Upper lobe of right lung (tissue), 1 donor: Measurements from ENCODE around the gene ZCCHC24. TPM values are rescaled to one million over a fixed set of nuclear protein-coding genes. Genes with fewer than 3 reads are reported as not detected.
A peak's percentile ranks its signal among the peaks of the same experiment; 100 is the strongest.

Experiments
- ATAC-seq: fragments of 200-7000 bp; cut with Tn5 transposase; one replicate; pipeline ENCODE4 v1.9.1; 2020; ENCODE audit warnings: mild to moderate bottlenecking, moderate library complexity
- DNase-seq: peaks from one replicate; pipeline ENCODE4 v3.0.0-alpha.2; 2020
- H3K27ac ChIP-seq: fragments of 200-600 bp; one replicate; pipeline ENCODE4 v1.8.0; 2022
- H3K27me3 ChIP-seq: fragments of 200-600 bp; one replicate; pipeline ENCODE4 v1.8.0; 2022; ENCODE audit warnings: mild to moderate bottlenecking
- H3K36me3 ChIP-seq: fragments of 200-600 bp; one replicate; pipeline ENCODE4 v1.8.0; 2022
- H3K4me1 ChIP-seq: fragments of 200-600 bp; one replicate; pipeline ENCODE4 v1.8.0; 2022
- H3K4me3 ChIP-seq: fragments of 200-600 bp; one replicate; pipeline ENCODE4 v1.8.0; 2022; ENCODE audit warnings: mild to moderate bottlenecking
- H3K9me3 ChIP-seq: fragments of 200-600 bp; one replicate; pipeline ENCODE4 v1.8.0; 2022
- CTCF ChIP-seq: fragments of 200-600 bp; IDR thresholded peaks from one replicate; pipeline ENCODE4 v1.8.0; 2022; ENCODE audit warnings: antibody characterized with exemption
- intact Hi-C: fragments of 100-400 bp; cut with DNase I; formaldehyde crosslinking; loops from one replicate; pipeline ENCODE4 v1.11.0; 2022
- total RNA-seq: library from RNA; stranded (reverse); fragmentation: NEBNext Ultra II Directional; extraction: Animal tissue kit (Norgen Biotek cat#: 25700); gene quantifications from one replicate; pipeline ENCODE4 v1.2.1, GENCODE V29; 2021
- donor health status: DM: no; HTN: yes; CAD: no; lungs with severe emphysema.

The ZCCHC24 gene
- total RNA-seq, 1 donor from 2014 or later, result 32.4 TPM

- Histone ChIP-seq H3K27me3 (no peaks in the 10 kb centered on the region), H3K9me3 (no peaks in the 10 kb centered on the region), H3K27ac (no peak overlapping the region), H3K36me3 (no peaks in the 10 kb centered on the region), H3K4me3 (no peak overlapping the region), H3K4me1 (no peaks in the 10 kb centered on the region)
- DNase-seq, result no peak
- ATAC-seq, result no peak
- TF ChIP-seq CTCF, result no peak
- intact Hi-C loops, result no loop called here
These were observed 31.2 kb upstream of the ZCCHC24 start for GRCh38 chr10:79476645-79477044.

- Histone ChIP-seq H3K4me1 (no peaks in the 10 kb centered on the region), H3K4me3 (no peak overlapping the region), H3K27me3 (no peaks in the 10 kb centered on the region), H3K9me3 (no peaks in the 10 kb centered on the region), H3K27ac (no peak overlapping the region), H3K36me3 (no peaks in the 10 kb centered on the region)
- intact Hi-C loops, result no loop called here
- DNase-seq (no peak), ATAC-seq (no peak)
- no peak for TF ChIP-seq CTCF
These were observed 30.5 kb upstream of the ZCCHC24 start for GRCh38 chr10:79475877-79476276.

GRCh38 chr10:79475119-79475653, 29.8 kb upstream of the ZCCHC24 start:
- Histone ChIP-seq H3K27me3 (no peaks in the 10 kb centered on the region), H3K9me3 (no peaks in the 10 kb centered on the region), H3K4me1 (no peaks in the 10 kb centered on the region), H3K36me3 (no peaks in the 10 kb centered on the region), H3K27ac (no peak overlapping the region), H3K4me3 (no peak overlapping the region)
- no peak for DNase-seq
- intact Hi-C loops, result no loop called here
- ATAC-seq, result no peak
- no peak for TF ChIP-seq CTCF

- Histone ChIP-seq H3K4me1 (no peaks in the 10 kb centered on the region), H3K4me3 (no peak overlapping the region), H3K9me3 (no peaks in the 10 kb centered on the region), H3K27ac (no peak overlapping the region), H3K27me3 (no peaks in the 10 kb centered on the region), H3K36me3 (no peaks in the 10 kb centered on the region)
- intact Hi-C loops, result no loop called here
- ATAC-seq, result peak; percentile 59
- no peak for DNase-seq
- TF ChIP-seq CTCF, result no peak
These were observed 28.2 kb upstream of the ZCCHC24 start for GRCh38 chr10:79473496-79474095.

- DNase-seq (no peak), ATAC-seq (no peak)
- Histone ChIP-seq H3K27me3 (no peaks in the 10 kb centered on the region), H3K27ac (no peak overlapping the region), H3K9me3 (no peaks in the 10 kb centered on the region), H3K4me3 (no peak overlapping the region), H3K36me3 (no peaks in the 10 kb centered on the region), H3K4me1 (peaks cover 4% of the 10 kb centered on the region)
- intact Hi-C loops, result no loop called here
- no peak for TF ChIP-seq CTCF
These were observed 27.5 kb upstream of the ZCCHC24 start for GRCh38 chr10:79472951-79473350.

- Histone ChIP-seq H3K4me1 (peaks cover 9% of the 10 kb centered on the region), H3K27ac (no peak overlapping the region), H3K36me3 (no peaks in the 10 kb centered on the region), H3K4me3 (no peak overlapping the region), H3K9me3 (no peaks in the 10 kb centered on the region), H3K27me3 (no peaks in the 10 kb centered on the region)
- intact Hi-C loops, result no loop called here
- no peak for TF ChIP-seq CTCF
- DNase-seq (no peak), ATAC-seq (no peak)
These were observed 27.0 kb upstream of the ZCCHC24 start for GRCh38 chr10:79472449-79472848.
